ENCODE measurements around the gene APEX1.
"Not testable (repeated sequence)": the region's sequence is repeated elsewhere in the genome, so short reads cannot be mapped to it uniquely, and the experiment has no call there.

Gene APEX1

GRCh38 chr14:20436363-20436755 is 18.7 kb upstream of the APEX1 start:
- DNase-seq: no peak

GRCh38 chr14:20438664-20439063 is 16.4 kb upstream of the APEX1 start:
- no peak for DNase-seq

GRCh38 chr14:20440465-20440864 is 14.6 kb upstream of the APEX1 start:
- DNase-seq: no peak

DNA sequence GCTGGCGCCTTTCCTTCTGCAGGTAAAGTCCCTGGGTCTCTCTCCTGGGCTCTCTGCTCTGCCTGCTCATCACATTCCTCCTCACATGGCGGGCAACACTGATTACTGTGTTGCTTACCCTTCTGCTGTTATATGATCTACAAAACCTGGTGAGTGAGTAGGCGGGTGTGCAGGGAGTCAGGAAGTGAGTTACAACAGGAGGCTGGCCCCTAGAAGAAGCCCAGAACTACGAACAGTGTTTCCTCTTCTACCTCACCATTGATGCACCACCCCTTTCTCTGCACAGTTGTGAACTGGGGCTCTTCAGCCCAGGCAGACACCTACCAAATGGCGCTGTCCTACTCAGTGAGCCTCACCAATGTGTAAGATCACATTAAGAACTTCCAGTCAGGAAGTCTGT is 14.1 kb upstream of the APEX1 start:
- DNase-seq: no peak

DNA sequence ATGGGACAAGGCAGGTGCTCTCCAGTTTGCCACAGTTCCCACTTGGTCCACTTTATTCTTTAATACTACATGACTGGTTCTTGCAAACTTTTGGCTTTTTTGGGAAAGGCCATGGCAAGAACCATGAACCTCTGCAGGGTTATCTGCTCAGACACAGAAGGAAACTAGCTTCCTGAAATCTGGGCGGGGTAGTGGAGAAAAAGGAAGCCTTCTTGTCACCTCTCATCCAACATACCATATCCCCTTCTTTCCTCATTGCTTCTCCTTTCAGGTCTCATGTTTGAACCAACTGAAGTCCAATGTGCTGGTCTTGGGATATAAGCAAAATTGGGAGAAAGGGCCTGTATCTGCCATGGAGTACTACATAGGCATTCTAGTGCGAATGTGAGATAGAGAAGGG is 13.6 kb upstream of the APEX1 start:
- DNase-seq: no peak

- DNase-seq: not testable (repeated sequence)
Observed at GRCh38 chr14:20443650-20444049, 11.4 kb upstream of the APEX1 start.

GRCh38 chr14:20446889-20447288 is 8.1 kb upstream of the APEX1 start:
- DNase-seq: no peak

GRCh38 chr14:20452831-20453230 is 2.2 kb upstream of the APEX1 start:
- DNase-seq: not testable (repeated sequence)

GRCh38 chr14:20455355-20456300 is 602 bp downstream of the APEX1 start:
- DNase-seq: peak; percentile 86

- no peak for DNase-seq
Observed at GRCh38 chr14:20456971-20457370, 1.9 kb downstream of the APEX1 start.

DNA sequence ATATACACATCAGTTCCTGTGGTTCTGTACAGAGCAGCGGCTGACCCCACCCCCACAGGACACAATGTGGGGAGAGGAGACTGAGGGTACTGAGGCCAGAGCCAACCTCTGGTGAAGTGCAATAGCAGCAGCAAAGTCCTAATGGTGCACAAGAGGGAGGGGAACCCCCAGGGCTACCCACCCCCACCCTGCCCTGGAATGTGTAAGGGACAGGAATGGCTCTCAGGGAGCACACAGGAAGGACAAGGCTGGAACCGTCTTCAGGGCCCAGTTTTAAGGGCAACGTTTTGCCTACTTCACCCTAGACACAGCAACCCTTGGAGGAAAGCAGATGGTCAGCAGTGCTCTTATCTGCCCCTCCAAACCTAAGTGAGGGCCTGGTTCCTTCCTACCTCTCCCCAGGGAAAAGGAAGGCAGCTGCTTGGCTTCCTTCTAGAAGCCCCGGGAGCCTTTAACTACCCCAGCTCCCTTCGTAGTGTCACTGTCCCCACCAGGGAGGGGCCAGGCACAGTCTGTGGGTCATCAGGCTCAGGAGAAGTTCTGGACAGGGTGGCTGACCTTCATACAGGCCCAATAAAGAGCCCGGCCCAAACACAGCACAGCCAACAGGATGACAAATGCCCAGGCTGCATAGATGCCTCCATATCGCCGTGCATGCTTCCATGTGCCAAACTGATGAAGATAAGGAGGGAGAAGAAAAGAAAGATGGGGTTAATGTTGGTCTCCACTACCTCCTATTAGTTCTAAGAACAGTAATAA is 3.2 kb downstream of the APEX1 start:
- DNase-seq: no peak

GRCh38 chr14:20460458-20461224 is 5.6 kb downstream of the APEX1 start:
- DNase-seq: peak; percentile 49

- DNase-seq: peak; percentile 100
Observed at GRCh38 chr14:20461225-20462141, 6.5 kb downstream of the APEX1 start, which contains the start of gene PIP4P1. Gene PIP4P1, minus strand, starts transcription at chr14:20461434. Its CDS starts 109 bp downstream, at chr14:20461325.

DNA sequence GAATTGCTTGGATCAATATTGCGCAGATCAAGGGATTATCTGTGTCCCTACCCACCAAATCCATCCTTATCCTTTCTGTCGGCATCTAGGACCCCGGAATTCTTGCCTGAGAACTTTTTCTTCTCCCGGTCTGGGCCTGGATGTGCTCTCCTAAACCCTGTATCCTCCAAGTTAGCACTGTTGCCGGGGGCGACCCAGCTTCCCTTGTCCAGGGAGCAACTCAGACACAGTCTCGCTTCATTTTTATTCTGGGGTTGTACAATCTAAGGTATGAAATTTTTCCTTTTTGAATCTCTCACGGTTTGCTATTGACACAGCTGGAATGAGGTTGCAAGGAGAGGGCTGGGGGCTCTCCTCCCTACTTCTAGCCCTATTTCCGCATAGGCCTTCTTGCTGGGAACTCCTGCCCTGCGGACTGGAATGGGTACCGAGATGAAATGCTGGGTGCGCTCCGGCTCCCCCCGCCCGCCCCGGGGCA is 13.8 kb downstream of the APEX1 start:
- DNase-seq: peak; percentile 33

GRCh38 chr14:20469242-20469889 is 14.3 kb downstream of the APEX1 start, which contains the start of gene PNP:
Gene PNP, plus strand, starts transcription at chr14:20469406. Its CDS starts 119 bp downstream, at chr14:20469525.
- DNase-seq: peak; percentile 79

DNA sequence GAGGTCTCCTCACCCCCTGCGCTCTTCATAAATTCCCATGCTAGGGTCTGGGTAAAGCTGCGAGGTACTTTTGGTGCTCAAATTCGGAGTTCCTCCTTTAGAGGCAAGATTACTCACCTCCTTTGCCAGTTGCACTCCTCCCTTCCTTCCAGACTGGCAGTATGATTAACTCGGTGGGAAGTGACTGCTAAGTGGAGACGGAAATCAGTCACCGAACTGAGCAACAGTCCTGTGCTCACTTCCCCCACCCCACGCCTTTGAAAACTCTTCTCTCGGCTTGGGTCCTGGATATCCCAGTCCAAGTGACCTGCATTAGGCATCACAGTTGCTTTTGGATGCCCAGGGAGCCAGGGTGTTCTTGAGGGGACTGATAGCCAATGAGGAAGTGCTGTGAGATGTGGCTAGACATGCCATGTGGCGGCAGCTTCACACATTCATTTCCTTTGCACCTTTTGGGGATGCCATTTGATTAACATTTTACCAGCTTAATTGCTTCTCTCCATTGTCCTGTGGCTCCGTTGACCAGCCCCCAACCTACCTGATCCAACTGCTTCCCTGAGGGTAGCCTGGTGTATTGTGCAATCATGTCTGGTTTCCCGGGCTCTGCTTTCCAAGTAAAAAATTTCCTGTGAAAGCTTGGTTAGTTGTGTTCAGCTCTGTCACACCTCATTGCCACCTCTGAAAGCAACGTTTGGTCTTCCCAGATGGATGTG is 15.0 kb downstream of the APEX1 start:
- peak; percentile 35 for DNase-seq

GRCh38 chr14:20470603-20470901 is 15.5 kb downstream of the APEX1 start:
- DNase-seq: no peak

GRCh38 chr14:20472536-20473169 is 17.6 kb downstream of the APEX1 start:
- no peak for DNase-seq

- DNase-seq: no peak
Observed at GRCh38 chr14:20476776-20477175, 21.8 kb downstream of the APEX1 start.

Data from NCI-H2029 (cell line).